ENCODE measurements around the gene TRPC3.

The TRPC3 gene

GRCh38 chr4:121951521-121952110 lies at the start of gene TRPC3:
Gene TRPC3 (minus strand): TSS chr4:121952060. CDS start chr4:121951680, 380 bp downstream.
- peak; percentile 4 for DNase-seq

- DNase-seq: no peak
These were observed 49.0 kb upstream of the TRPC3 start for GRCh38 chr4:122000849-122001248.

- no peak for DNase-seq
These were observed 46.2 kb upstream of the TRPC3 start for GRCh38 chr4:121998024-121998423.

GRCh38 chr4:121995790-121996537 lies 44.1 kb upstream of the TRPC3 start:
- no peak for DNase-seq

- no peak for DNase-seq
These were observed 40.1 kb upstream of the TRPC3 start for GRCh38 chr4:121991968-121992367.

- no peak for DNase-seq
These were observed 38.6 kb upstream of the TRPC3 start for GRCh38 chr4:121990489-121990888.

GRCh38 chr4:121989715-121990114 lies 37.9 kb upstream of the TRPC3 start:
- DNase-seq: no peak

GRCh38 chr4:121988950-121989349 lies 37.1 kb upstream of the TRPC3 start:
- no peak for DNase-seq

GRCh38 chr4:121980643-121981042 lies 28.8 kb upstream of the TRPC3 start:
- DNase-seq: no peak

- DNase-seq: no peak
These were observed 26.3 kb upstream of the TRPC3 start for GRCh38 chr4:121978172-121978516.

- peak; percentile 18 for DNase-seq
These were observed 25.7 kb upstream of the TRPC3 start for GRCh38 chr4:121977251-121978171.

GRCh38 chr4:121975784-121976183 lies 23.9 kb upstream of the TRPC3 start:
- no peak for DNase-seq

- DNase-seq: no peak
These were observed 22.0 kb upstream of the TRPC3 start for GRCh38 chr4:121973816-121974215.

GRCh38 chr4:121968859-121969258 lies 17.0 kb upstream of the TRPC3 start:
- no peak for DNase-seq

- DNase-seq: no peak
These were observed 13.1 kb upstream of the TRPC3 start for GRCh38 chr4:121964958-121965357.

GRCh38 chr4:121960818-121961217 lies 9.0 kb upstream of the TRPC3 start:
- no peak for DNase-seq

GRCh38 chr4:121958777-121959176 lies 6.9 kb upstream of the TRPC3 start:
- DNase-seq: peak; percentile 6

- DNase-seq: no peak
These were observed 5.4 kb upstream of the TRPC3 start for GRCh38 chr4:121957266-121957665.

GRCh38 chr4:121953860-121954259 lies 2.0 kb upstream of the TRPC3 start:
- DNase-seq: no peak

- DNase-seq: no peak
These were observed 430 bp upstream of the TRPC3 start for GRCh38 chr4:121952290-121952689.

GRCh38 chr4:121950680-121951520 lies 960 bp downstream of the TRPC3 start:
- DNase-seq: peak; percentile 23

GRCh38 chr4:121950212-121950679 lies 1.6 kb downstream of the TRPC3 start:
- DNase-seq: peak; percentile 86

- no peak for DNase-seq
These were observed 5.2 kb downstream of the TRPC3 start for GRCh38 chr4:121946644-121947043.

All from activated CD4-positive, alpha-beta T cell treated with anti-CD3 and anti-CD28 coated beads, Interleukin-2, amount 50 U/mL, for 16 hours (primary cell).